ENCODE measurements around the gene ATP1A4.

The ATP1A4 gene

DNA sequence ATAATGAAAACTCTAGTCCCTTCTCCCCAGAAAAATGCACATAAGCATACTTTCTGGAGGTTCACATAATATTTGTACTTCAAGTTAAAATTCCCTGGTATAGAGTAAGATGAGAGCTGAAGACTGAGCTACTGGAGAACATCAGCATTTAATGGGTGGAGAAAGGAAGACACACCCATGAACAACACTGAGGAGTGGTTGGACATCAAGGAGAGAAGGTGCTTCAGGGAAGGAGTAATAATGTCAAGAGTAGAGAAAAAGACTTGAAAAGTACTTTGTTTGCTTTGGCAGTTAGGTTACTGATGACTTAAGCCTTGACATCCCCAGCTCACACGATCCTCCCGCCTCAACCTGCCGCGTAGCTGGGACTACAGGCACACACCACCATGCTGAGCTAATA is 75.6 kb downstream of the ATP1A4 start:
- no peaks in the 10 kb centered on the region for H3K9me3 ChIP-seq (ENCODE audit: insufficient read depth, low read depth, low read length)
- no peak overlapping the region for H3K4me3 ChIP-seq (ENCODE audit: low read length)
- no peak overlapping the region for H3K27ac ChIP-seq (ENCODE audit: low read length)
- H3K9ac ChIP-seq (ENCODE audit: low read depth, low read length), result no peak overlapping the region
- no peaks in the 10 kb centered on the region for H3K4me1 ChIP-seq (ENCODE audit: insufficient read depth, low read length)
- H3K36me3 ChIP-seq (ENCODE audit: insufficient read depth, low read depth, low read length), result peaks cover 99% of the 10 kb centered on the region
- no peaks in the 10 kb centered on the region for H3K27me3 ChIP-seq (ENCODE audit: insufficient read depth, low read length)

DNA sequence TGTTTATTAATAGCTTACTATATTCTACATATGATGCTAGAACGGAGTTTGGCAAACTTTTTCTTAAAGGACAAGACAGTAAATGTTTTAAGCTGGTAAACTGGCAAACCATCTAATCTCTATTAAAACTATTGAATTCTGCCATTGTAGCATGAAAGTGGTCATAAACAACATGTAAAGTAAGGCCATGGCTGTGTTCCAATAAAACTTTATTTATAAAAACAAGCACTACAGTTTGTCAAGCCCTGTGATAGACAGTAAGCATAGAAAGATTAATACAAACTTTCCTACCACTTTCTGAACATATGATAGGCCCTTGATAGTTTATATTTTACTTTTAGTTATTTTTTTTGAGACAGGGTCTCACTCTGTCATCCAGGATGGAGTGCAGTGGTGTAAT is 76.2 kb downstream of the ATP1A4 start:
- peaks cover 97% of the 10 kb centered on the region for H3K36me3 ChIP-seq (ENCODE audit: insufficient read depth, low read depth, low read length)
- no peaks in the 10 kb centered on the region for H3K9me3 ChIP-seq (ENCODE audit: insufficient read depth, low read depth, low read length)
- H3K9ac ChIP-seq (ENCODE audit: low read depth, low read length), result no peak overlapping the region

DNA sequence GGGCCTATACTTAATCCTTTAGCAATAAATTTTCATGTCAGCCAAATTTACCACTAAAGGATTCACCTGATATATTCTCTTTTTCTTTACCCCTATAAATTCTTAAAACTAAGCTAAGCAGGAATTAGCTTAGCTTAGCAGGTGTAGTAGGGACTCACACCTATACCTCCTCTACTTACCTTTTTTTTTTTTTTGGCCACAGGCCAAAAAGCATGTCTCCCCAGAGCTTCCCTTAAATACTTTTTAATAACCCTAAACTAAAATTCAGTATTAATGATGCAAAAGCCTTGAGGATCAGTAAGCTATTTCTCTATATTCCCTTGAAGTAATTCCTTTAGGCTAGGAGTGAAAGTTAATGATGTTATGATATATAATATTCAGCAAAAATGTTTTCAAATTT is 77.0 kb downstream of the ATP1A4 start:
- no peaks in the 10 kb centered on the region for H3K27me3 ChIP-seq (ENCODE audit: insufficient read depth, low read length)
- no peaks in the 10 kb centered on the region for H3K9me3 ChIP-seq (ENCODE audit: insufficient read depth, low read depth, low read length)
- H3K4me3 ChIP-seq (ENCODE audit: low read length), result no peak overlapping the region
- peaks cover 94% of the 10 kb centered on the region for H3K36me3 ChIP-seq (ENCODE audit: insufficient read depth, low read depth, low read length)
- H3K9ac ChIP-seq (ENCODE audit: low read depth, low read length), result no peak overlapping the region
- no peak overlapping the region for H3K27ac ChIP-seq (ENCODE audit: low read length)
- H3K4me1 ChIP-seq (ENCODE audit: insufficient read depth, low read length), result no peaks in the 10 kb centered on the region

More for the DNA sequence above, 76.2 kb downstream of the ATP1A4 start:
- Histone ChIP-seq H3K27me3 (ENCODE audit: insufficient read depth, low read length) (no peaks in the 10 kb centered on the region), H3K4me1 (ENCODE audit: insufficient read depth, low read length) (no peaks in the 10 kb centered on the region), H3K4me3 (ENCODE audit: low read length) (no peak overlapping the region), H3K27ac (ENCODE audit: low read length) (no peak overlapping the region)

GRCh38 chr1:160232911-160233310 is 81.5 kb downstream of the ATP1A4 start:
- Histone ChIP-seq H3K36me3 (ENCODE audit: insufficient read depth, low read depth, low read length) (peaks cover 95% of the 10 kb centered on the region), H3K9me3 (ENCODE audit: insufficient read depth, low read depth, low read length) (no peaks in the 10 kb centered on the region), H3K9ac (ENCODE audit: low read depth, low read length) (no peak overlapping the region), H3K4me3 (ENCODE audit: low read length) (no peak overlapping the region), H3K27me3 (ENCODE audit: insufficient read depth, low read length) (no peaks in the 10 kb centered on the region), H3K4me1 (ENCODE audit: insufficient read depth, low read length) (no peaks in the 10 kb centered on the region), H3K27ac (ENCODE audit: low read length) (no peak overlapping the region)
